ENCODE measurements around the gene CLEC10A.
"Not testable (repeated sequence)": the region's sequence is repeated elsewhere in the genome, so short reads cannot be mapped to it uniquely, and the experiment has no call there.

The CLEC10A gene

GRCh38 chr17:7112510-7113108, 32.6 kb upstream of the CLEC10A start:
- DNase-seq, result no peak
- Mint-ChIP-seq H3K4me3 (no peak overlapping the region), H3K9me3 (no peaks in the 10 kb centered on the region), H3K36me3 (ENCODE audit: low read depth) (no peaks in the 10 kb centered on the region), H3K4me1 (ENCODE audit: low read depth) (peaks cover 8% of the 10 kb centered on the region), H3K27ac (no peak overlapping the region), H3K27me3 (no peaks in the 10 kb centered on the region)

- Mint-ChIP-seq H3K36me3 (ENCODE audit: low read depth) (no peaks in the 10 kb centered on the region), H3K27me3 (no peaks in the 10 kb centered on the region), H3K27ac (no peak overlapping the region), H3K9me3 (no peaks in the 10 kb centered on the region), H3K4me3 (no peak overlapping the region), H3K4me1 (ENCODE audit: low read depth) (peaks cover 8% of the 10 kb centered on the region)
- no peak for DNase-seq
Measured at GRCh38 chr17:7111784-7112509, 31.9 kb upstream of the CLEC10A start.

- H3K27ac Mint-ChIP-seq, result no peak overlapping the region
- H3K27me3 Mint-ChIP-seq, result no peaks in the 10 kb centered on the region
- DNase-seq, result no peak
- H3K36me3 Mint-ChIP-seq (ENCODE audit: low read depth), result no peaks in the 10 kb centered on the region
- H3K9me3 Mint-ChIP-seq, result no peaks in the 10 kb centered on the region
- peaks cover 8% of the 10 kb centered on the region for H3K4me1 Mint-ChIP-seq (ENCODE audit: low read depth)
- H3K4me3 Mint-ChIP-seq, result no peak overlapping the region
Measured at GRCh38 chr17:7110617-7111306, 30.7 kb upstream of the CLEC10A start.

- DNase-seq, result no peak
- Mint-ChIP-seq H3K27ac (no peak overlapping the region), H3K27me3 (no peaks in the 10 kb centered on the region)
Measured at GRCh38 chr17:7109461-7110322, 29.6 kb upstream of the CLEC10A start.

GRCh38 chr17:7108981-7109380, 28.9 kb upstream of the CLEC10A start:
- H3K27ac Mint-ChIP-seq, result no peak overlapping the region

More at GRCh38 chr17:7109461-7110322, 29.6 kb upstream of the CLEC10A start:
- peaks cover 8% of the 10 kb centered on the region for H3K4me1 Mint-ChIP-seq (ENCODE audit: low read depth)
- no peaks in the 10 kb centered on the region for H3K36me3 Mint-ChIP-seq (ENCODE audit: low read depth)
- no peaks in the 10 kb centered on the region for H3K9me3 Mint-ChIP-seq
- no peak overlapping the region for H3K4me3 Mint-ChIP-seq

GRCh38 chr17:7108560-7108925, 28.5 kb upstream of the CLEC10A start:
- H3K4me3 Mint-ChIP-seq, result no peak overlapping the region
- H3K27ac Mint-ChIP-seq, result no peak overlapping the region
- no peaks in the 10 kb centered on the region for H3K9me3 Mint-ChIP-seq
- peaks cover 8% of the 10 kb centered on the region for H3K4me1 Mint-ChIP-seq (ENCODE audit: low read depth)
- DNase-seq, result no peak
- H3K27me3 Mint-ChIP-seq, result no peaks in the 10 kb centered on the region
- H3K36me3 Mint-ChIP-seq (ENCODE audit: low read depth), result no peaks in the 10 kb centered on the region

More at GRCh38 chr17:7108981-7109380, 28.9 kb upstream of the CLEC10A start:
- H3K4me3 Mint-ChIP-seq, result no peak overlapping the region
- H3K36me3 Mint-ChIP-seq (ENCODE audit: low read depth), result no peaks in the 10 kb centered on the region
- no peaks in the 10 kb centered on the region for H3K9me3 Mint-ChIP-seq
- peaks cover 8% of the 10 kb centered on the region for H3K4me1 Mint-ChIP-seq (ENCODE audit: low read depth)
- no peak for DNase-seq
- H3K27me3 Mint-ChIP-seq, result no peaks in the 10 kb centered on the region

- H3K4me3 Mint-ChIP-seq, result no peak overlapping the region
- no peak overlapping the region for H3K27ac Mint-ChIP-seq
- no peak for DNase-seq
- peaks cover 8% of the 10 kb centered on the region for H3K4me1 Mint-ChIP-seq (ENCODE audit: low read depth)
- no peaks in the 10 kb centered on the region for H3K27me3 Mint-ChIP-seq
- H3K36me3 Mint-ChIP-seq (ENCODE audit: low read depth), result no peaks in the 10 kb centered on the region
- no peaks in the 10 kb centered on the region for H3K9me3 Mint-ChIP-seq
Measured at GRCh38 chr17:7107795-7108559, 27.9 kb upstream of the CLEC10A start.

- no peak overlapping the region for H3K4me3 Mint-ChIP-seq
- no peaks in the 10 kb centered on the region for H3K36me3 Mint-ChIP-seq (ENCODE audit: low read depth)
- no peak overlapping the region for H3K27ac Mint-ChIP-seq
- no peaks in the 10 kb centered on the region for H3K9me3 Mint-ChIP-seq
- DNase-seq, result no peak
- peaks cover 5% of the 10 kb centered on the region for H3K27me3 Mint-ChIP-seq
- H3K4me1 Mint-ChIP-seq (ENCODE audit: low read depth), result peaks cover 8% of the 10 kb centered on the region
Measured at GRCh38 chr17:7107012-7107754, 27.1 kb upstream of the CLEC10A start.

GRCh38 chr17:7102421-7102820, 22.4 kb upstream of the CLEC10A start:
- H3K36me3 Mint-ChIP-seq (ENCODE audit: low read depth), result no peaks in the 10 kb centered on the region
- no peaks in the 10 kb centered on the region for H3K4me1 Mint-ChIP-seq (ENCODE audit: low read depth)
- H3K9me3 Mint-ChIP-seq, result no peaks in the 10 kb centered on the region
- no peak overlapping the region for H3K4me3 Mint-ChIP-seq
- H3K27me3 Mint-ChIP-seq, result peaks cover 11% of the 10 kb centered on the region
- H3K27ac Mint-ChIP-seq, result no peak overlapping the region
- no peak for DNase-seq

GRCh38 chr17:7101531-7101930, 21.5 kb upstream of the CLEC10A start:
- Mint-ChIP-seq H3K9me3 (no peaks in the 10 kb centered on the region), H3K27ac (no peak overlapping the region), H3K4me3 (no peak overlapping the region), H3K4me1 (ENCODE audit: low read depth) (no peaks in the 10 kb centered on the region), H3K36me3 (ENCODE audit: low read depth) (no peaks in the 10 kb centered on the region), H3K27me3 (peaks cover 11% of the 10 kb centered on the region)
- no peak for DNase-seq

- peaks cover 11% of the 10 kb centered on the region for H3K27me3 Mint-ChIP-seq
- H3K27ac Mint-ChIP-seq; H3K4me3 Mint-ChIP-seq; H3K4me1 Mint-ChIP-seq (ENCODE audit: low read depth); H3K9me3 Mint-ChIP-seq; DNase-seq; H3K36me3 Mint-ChIP-seq (ENCODE audit: low read depth): not testable (repeated sequence)
Measured at GRCh38 chr17:7100641-7101379, 20.8 kb upstream of the CLEC10A start.

GRCh38 chr17:7098802-7099459, 18.9 kb upstream of the CLEC10A start:
- H3K36me3 Mint-ChIP-seq (ENCODE audit: low read depth), result no peaks in the 10 kb centered on the region
- peaks cover 8% of the 10 kb centered on the region for H3K4me1 Mint-ChIP-seq (ENCODE audit: low read depth)
- H3K4me3 Mint-ChIP-seq, result no peak overlapping the region
- H3K27me3 Mint-ChIP-seq, result peaks cover 16% of the 10 kb centered on the region
- DNase-seq, result no peak
- H3K27ac Mint-ChIP-seq, result no peak overlapping the region
- no peaks in the 10 kb centered on the region for H3K9me3 Mint-ChIP-seq
